ENCODE results near the gene RTN4R.
"Not testable (repeated sequence)": the region's sequence is repeated elsewhere in the genome, so short reads cannot be mapped to it uniquely, and the experiment has no call there.

The RTN4R gene

GRCh38 chr22:20279662-20280134, 11.6 kb upstream of the RTN4R start:
- Histone ChIP-seq H3K9me3 (no peaks in the 10 kb centered on the region), H3K4me1 (ENCODE audit: control insufficient read depth in 1 of 2, insufficient read depth in 1 of 2, low read depth in 1 of 2, low read length in 1 of 2) (no peaks in the 10 kb centered on the region), H3K27me3 (no peaks in the 10 kb centered on the region)

GRCh38 chr22:20278726-20279490, 10.8 kb upstream of the RTN4R start:
- not testable (repeated sequence) for H3K4me1 ChIP-seq (ENCODE audit: control insufficient read depth in 1 of 2, insufficient read depth in 1 of 2, low read depth in 1 of 2, low read length in 1 of 2); H3K27ac ChIP-seq; H3K9me3 ChIP-seq; H3K4me3 ChIP-seq (ENCODE audit: low read depth in 1 of 2, low read length in 1 of 2); H3K27me3 ChIP-seq; H3K36me3 ChIP-seq

More at GRCh38 chr22:20279662-20280134, 11.6 kb upstream of the RTN4R start:
- H3K27ac ChIP-seq = no peak overlapping the region
- no peak for TF ChIP-seq CTCF (IDR thresholded peaks at IDR 0.05)
- no peaks in the 10 kb centered on the region for H3K36me3 ChIP-seq
- H3K4me3 ChIP-seq (ENCODE audit: low read depth in 1 of 2, low read length in 1 of 2) = no peak overlapping the region

- H3K27ac ChIP-seq; H3K4me1 ChIP-seq (ENCODE audit: control insufficient read depth in 1 of 2, insufficient read depth in 1 of 2, low read depth in 1 of 2, low read length in 1 of 2); H3K36me3 ChIP-seq; H3K27me3 ChIP-seq; H3K4me3 ChIP-seq (ENCODE audit: low read depth in 1 of 2, low read length in 1 of 2); H3K9me3 ChIP-seq: not testable (repeated sequence)
These were observed 10.0 kb upstream of the RTN4R start for GRCh38 chr22:20277936-20278635.

- Histone ChIP-seq H3K4me1 (ENCODE audit: control insufficient read depth in 1 of 2, insufficient read depth in 1 of 2, low read depth in 1 of 2, low read length in 1 of 2) (no peaks in the 10 kb centered on the region), H3K9me3 (no peaks in the 10 kb centered on the region), H3K36me3 (no peaks in the 10 kb centered on the region), H3K27ac (no peak overlapping the region), H3K4me3 (ENCODE audit: low read depth in 1 of 2, low read length in 1 of 2) (no peak overlapping the region), H3K27me3 (no peaks in the 10 kb centered on the region)
- no peak for TF ChIP-seq CTCF (IDR thresholded peaks at IDR 0.05)
These were observed 8.3 kb upstream of the RTN4R start for GRCh38 chr22:20276468-20276867.

GRCh38 chr22:20275836-20276235, 7.7 kb upstream of the RTN4R start:
- Histone ChIP-seq H3K27me3 (no peaks in the 10 kb centered on the region), H3K4me1 (ENCODE audit: control insufficient read depth in 1 of 2, insufficient read depth in 1 of 2, low read depth in 1 of 2, low read length in 1 of 2) (no peaks in the 10 kb centered on the region), H3K4me3 (ENCODE audit: low read depth in 1 of 2, low read length in 1 of 2) (no peak overlapping the region), H3K27ac (no peak overlapping the region), H3K9me3 (no peaks in the 10 kb centered on the region), H3K36me3 (no peaks in the 10 kb centered on the region)
- TF ChIP-seq CTCF (IDR thresholded peaks at IDR 0.05) = no peak

GRCh38 chr22:20275325-20275724, 7.2 kb upstream of the RTN4R start:
- not testable (repeated sequence) for H3K4me3 ChIP-seq (ENCODE audit: low read depth in 1 of 2, low read length in 1 of 2); H3K36me3 ChIP-seq; H3K27ac ChIP-seq; H3K27me3 ChIP-seq; H3K4me1 ChIP-seq (ENCODE audit: control insufficient read depth in 1 of 2, insufficient read depth in 1 of 2, low read depth in 1 of 2, low read length in 1 of 2); H3K9me3 ChIP-seq

GRCh38 chr22:20274374-20274773, 6.3 kb upstream of the RTN4R start:
- H3K4me1 ChIP-seq (ENCODE audit: control insufficient read depth in 1 of 2, insufficient read depth in 1 of 2, low read depth in 1 of 2, low read length in 1 of 2); H3K36me3 ChIP-seq; H3K27ac ChIP-seq; H3K4me3 ChIP-seq (ENCODE audit: low read depth in 1 of 2, low read length in 1 of 2); H3K27me3 ChIP-seq; H3K9me3 ChIP-seq: not testable (repeated sequence)

All from neutrophil (primary cell).